HG02610 (cell line): ENCODE data around the gene INCA1.

Experiments
- ATAC-seq: cut with Tn5 transposase; IDR thresholded peaks from one replicate; pipeline ENCODE4 v1.9.1; 2021; ENCODE audit warnings: mild to moderate bottlenecking, moderate library complexity; ENCODE audit not compliant: unreplicated experiment

Gene INCA1

DNA sequence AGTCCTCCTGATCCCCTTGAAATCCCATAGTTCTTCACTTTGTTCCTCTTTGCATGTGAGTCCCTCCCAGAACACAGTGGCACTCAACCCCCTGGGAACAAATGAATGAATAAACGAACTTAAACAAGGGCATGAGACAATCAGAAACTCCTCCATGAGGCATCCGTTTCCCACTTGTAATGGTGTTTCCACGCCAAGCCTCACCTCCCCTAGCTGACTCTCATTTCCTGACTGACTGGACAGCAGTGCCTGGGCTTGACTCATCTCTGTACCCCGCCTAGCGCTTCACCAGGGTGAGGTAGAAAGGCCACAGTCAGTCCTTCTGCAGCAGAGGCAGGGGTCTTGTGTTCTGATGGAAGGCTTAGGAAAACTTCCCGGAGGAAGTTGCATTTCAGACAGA, 14.6 kb upstream of the INCA1 start:
- ATAC-seq = no peak

- no peak for ATAC-seq
These were observed 6.0 kb upstream of the INCA1 start for GRCh38 chr17:5003214-5003867.

GRCh38 chr17:5002121-5002788, 4.9 kb upstream of the INCA1 start:
- ATAC-seq = no peak

GRCh38 chr17:5000237-5000639, 2.9 kb upstream of the INCA1 start:
- no peak for ATAC-seq

GRCh38 chr17:4999430-5000093, 2.2 kb upstream of the INCA1 start:
- ATAC-seq = no peak

DNA sequence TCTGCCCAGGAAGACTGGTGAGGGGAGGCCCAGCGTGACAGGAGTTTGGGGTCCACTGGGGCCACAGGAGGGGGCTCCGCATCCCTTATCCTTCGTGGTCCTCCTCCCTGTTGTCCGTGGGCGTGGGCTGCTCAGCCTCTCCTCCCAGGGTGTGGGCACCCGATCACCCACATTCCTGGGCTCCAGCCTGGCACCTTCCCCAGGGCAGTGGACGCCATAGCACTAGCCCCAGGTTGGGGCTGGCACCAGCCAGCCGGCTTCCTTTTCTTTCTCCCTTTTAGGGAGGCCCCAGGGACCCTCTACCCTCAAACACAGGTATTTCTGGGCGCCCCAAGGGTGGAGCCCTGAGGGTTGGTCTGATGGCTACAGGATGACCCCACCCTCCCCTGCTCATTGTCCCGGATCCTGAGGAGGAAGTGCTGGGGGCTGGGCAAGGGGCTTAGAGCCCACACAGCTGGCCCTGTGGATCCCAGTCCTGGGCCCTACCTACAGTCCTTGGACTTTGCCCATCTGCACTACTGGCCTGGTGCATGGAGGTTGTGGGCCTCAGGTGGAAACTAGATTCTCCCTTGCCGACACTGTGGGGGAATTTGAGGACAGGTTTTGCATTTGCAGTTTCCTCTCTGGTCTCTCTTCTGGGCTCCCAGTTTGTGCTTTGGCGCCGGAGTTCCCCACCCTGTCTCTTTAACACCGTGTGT, 1.6 kb upstream of the INCA1 start:
- ATAC-seq = no peak

DNA sequence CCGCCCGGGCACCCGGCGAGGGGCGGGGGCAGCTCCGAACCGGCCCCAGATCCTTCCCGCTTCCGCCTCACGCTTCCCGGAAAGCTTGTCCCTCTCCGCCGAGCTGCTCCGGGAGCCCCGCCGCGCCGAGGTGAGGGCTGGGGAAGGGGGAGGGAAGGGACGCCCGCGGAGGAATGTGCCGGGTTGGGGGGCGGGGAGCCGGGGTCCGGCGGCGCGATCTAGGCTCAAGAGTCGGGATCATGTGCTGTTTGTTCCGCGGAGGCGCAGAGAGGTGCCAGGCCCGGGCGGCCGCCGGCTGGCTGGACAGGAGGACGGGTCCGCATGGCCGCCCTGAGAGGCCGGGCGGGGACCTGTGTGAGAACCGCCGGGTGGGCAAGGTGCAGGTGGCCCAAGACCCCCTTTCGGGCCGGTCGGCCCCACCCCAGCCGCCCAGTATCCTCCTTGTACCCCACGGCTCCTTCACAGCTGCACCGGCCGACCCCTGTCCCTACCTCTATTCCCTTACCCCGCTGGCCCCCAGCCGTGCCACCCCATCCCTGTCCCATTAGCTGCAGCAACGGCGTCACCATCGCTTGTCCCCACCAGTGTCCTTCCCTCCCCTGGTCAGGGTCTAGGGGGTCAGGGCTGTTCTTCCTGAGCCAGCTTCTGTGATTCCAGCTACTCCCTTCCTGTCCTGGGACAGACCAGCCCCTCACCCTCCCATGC, 857 bp upstream of the INCA1 start:
- no peak for ATAC-seq

- ATAC-seq = no peak
These were observed 3.2 kb downstream of the INCA1 start for GRCh38 chr17:4994081-4994595.

- no peak for ATAC-seq
These were observed 9.4 kb downstream of the INCA1 start for GRCh38 chr17:4987767-4988567.

DNA sequence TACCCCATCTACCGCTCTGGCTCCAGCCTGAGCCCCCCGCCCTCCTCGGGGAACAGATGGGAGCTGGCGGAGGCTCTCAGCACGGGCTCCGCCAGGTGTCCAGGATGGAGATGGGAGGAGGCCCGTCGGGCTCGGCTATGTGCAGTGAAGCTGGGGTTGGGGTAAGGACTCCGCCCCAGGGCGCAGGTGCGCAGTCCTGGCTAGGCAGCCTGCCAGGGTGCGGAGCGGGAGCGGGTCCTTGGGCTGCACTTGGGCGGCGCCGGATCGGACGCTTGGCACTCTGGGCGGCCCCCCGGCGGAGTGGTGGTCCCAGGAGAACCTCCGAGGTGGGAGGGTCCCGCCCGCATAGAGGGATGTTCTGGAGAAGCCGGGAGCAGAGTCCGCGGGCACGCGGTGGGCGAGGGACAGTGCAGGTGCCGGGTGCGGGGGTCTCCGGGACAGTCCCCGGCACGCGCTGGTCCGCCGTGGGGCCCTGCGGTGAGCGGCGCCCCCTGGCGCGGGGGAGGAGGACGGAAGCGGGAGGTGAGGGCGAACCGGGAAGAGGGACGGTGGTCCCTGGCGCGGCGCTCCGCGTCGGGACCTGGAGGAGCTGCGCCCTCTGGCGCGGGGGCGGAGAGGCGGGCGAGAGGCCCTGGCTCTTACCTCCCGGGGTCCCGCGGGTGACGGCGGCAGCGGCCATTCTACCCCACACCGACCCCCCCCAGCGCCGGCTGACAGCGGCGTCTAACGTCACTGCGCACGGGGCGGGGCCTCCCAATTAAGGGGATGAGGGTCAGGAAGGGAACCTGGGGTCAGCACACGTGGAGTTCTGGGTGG, 10.2 kb downstream of the INCA1 start, which contains the start of gene CAMTA2:
Gene CAMTA2 (minus strand): TSS at position 725 of the 816 bp plus-strand sequence. CDS start 1,453 bp downstream, outside the sequence.
- ATAC-seq = peak; percentile 65

DNA sequence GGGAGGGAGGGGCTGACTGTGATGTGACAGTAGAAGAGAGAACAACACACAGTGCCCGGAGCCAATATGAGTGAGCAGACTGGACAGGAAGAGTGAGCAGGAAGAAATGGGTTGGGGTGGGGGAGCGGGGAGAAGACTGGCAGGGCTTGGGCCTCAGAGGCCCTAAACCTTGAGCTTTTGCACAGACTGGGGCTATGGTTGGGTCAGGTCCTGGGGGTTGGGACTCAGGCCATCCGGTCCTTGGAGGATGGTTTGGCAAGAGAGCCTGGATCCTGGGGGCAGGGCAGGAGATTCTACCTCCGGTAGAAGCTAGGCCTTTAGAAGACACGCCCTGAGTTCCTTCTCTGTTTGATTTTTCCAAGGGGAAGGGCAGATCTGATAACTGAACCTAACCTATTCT, 10.9 kb downstream of the INCA1 start:
- ATAC-seq = no peak

GRCh38 chr17:4982305-4982704, 15.0 kb downstream of the INCA1 start:
- no peak for ATAC-seq

- no peak for ATAC-seq
These were observed 16.6 kb downstream of the INCA1 start for GRCh38 chr17:4980644-4981216.

GRCh38 chr17:4978726-4979125, 18.6 kb downstream of the INCA1 start:
- ATAC-seq = no peak

DNA sequence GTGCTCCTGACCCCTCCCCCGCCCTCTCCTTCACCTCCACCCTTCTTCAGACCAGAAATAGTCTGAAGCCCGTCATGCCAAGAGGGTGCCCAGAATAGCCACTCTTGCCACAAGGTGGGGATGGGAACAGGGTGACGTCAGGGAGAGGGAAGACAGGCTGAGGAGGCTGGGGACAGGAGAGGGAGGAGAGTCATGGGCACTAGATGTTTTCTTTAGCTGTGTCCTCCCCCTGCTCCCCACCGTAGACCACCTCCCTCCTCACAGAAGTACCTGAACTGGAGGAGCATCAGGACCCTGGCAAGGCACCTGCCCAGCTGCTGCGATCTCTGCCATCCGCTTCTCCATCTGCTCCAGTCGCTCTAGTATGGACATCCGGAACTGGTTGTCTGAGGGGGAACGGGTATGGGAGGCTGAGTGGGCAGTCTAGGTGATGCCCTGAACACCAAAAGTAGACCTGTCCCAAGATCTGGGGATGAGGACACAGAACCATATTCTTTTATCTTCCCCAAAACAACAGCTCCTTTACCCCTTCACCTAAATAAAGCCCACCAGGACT, 23.1 kb downstream of the INCA1 start:
- ATAC-seq = no peak

DNA sequence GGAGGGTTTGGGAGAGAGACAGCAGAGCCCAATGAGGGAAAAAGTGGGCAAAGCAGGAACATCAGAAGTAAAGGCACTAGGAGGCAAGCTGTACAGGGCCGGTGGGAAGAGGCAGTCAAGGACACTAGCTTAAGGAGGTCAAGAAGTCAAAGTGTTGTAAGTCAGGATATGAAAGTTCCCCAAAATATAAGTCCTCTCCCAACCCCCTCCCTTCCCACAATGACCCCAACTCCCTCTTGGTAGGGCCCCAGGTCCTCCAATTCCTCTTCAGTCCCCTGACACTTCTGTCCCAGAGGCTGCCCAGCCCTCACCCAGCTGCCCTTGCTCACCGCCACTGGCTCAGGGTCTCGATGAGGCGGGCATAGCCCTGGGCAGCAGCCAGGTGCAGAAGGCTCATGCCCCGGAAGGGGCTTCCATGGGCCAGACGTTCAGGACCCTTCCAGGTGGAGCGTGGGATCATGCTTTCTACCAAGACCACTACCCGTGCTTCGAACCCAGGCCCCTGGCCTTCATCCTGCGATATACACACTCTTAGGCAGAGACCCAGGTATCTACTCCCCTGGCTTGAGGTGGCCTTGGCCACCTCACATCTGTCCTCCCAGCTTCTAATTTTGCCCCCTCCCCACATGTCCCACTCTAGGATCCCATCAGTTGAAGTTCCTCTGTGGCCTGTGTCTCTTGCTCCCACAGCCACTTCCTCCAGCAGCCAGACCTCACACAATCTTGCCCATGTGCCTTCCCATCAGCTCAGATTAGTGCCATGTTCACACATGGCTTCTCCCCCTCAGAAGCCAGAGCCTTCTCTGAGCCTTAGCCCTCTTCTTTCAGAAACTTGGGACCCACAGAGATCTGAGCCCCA, 23.8 kb downstream of the INCA1 start:
- no peak for ATAC-seq

GRCh38 chr17:4972752-4973151, 24.6 kb downstream of the INCA1 start:
- no peak for ATAC-seq
